ENCODE measurements around the gene CDH16. TPM values are rescaled to one million over a fixed set of nuclear protein-coding genes. Genes with fewer than 3 reads are reported as not detected.
"Not testable (repeated sequence)": the region's sequence is repeated elsewhere in the genome, so short reads cannot be mapped to it uniquely, and the experiment has no call there.

Gene CDH16
- total RNA-seq, 4 donors from 2014 or later = not detected

- DNase-seq (ENCODE audit: low spot score) (no peak), ATAC-seq (ENCODE audit: low FRiP score) (no peak)
- no peak for TF ChIP-seq CTCF (IDR thresholded peaks at IDR 0.05)
These were observed 46.8 kb downstream of the CDH16 start for GRCh38 chr16:66871840-66872239.

- ATAC-seq (ENCODE audit: low FRiP score) = not testable (repeated sequence)
These were observed 47.3 kb downstream of the CDH16 start for GRCh38 chr16:66871363-66871762.

GRCh38 chr16:66869424-66869823 is 49.3 kb downstream of the CDH16 start:
- no peak for TF ChIP-seq CTCF (IDR thresholded peaks at IDR 0.05)
- ATAC-seq (ENCODE audit: low FRiP score) (no peak), DNase-seq (ENCODE audit: low spot score) (no peak)

More at GRCh38 chr16:66871363-66871762, 47.3 kb downstream of the CDH16 start:
- not testable (repeated sequence) for DNase-seq (ENCODE audit: low spot score)

- no peak for TF ChIP-seq CTCF (IDR thresholded peaks at IDR 0.05)
These were observed 55.0 kb downstream of the CDH16 start for GRCh38 chr16:66863707-66864106.

GRCh38 chr16:66862023-66862520 is 56.6 kb downstream of the CDH16 start:
- ATAC-seq (ENCODE audit: low FRiP score) (no peak), DNase-seq (ENCODE audit: low spot score) (no peak)
- TF ChIP-seq CTCF (IDR thresholded peaks at IDR 0.05) = no peak

More at GRCh38 chr16:66863707-66864106, 55.0 kb downstream of the CDH16 start:
- no peak for DNase-seq (ENCODE audit: low spot score)
- no peak for ATAC-seq (ENCODE audit: low FRiP score)

- no peak for TF ChIP-seq CTCF (IDR thresholded peaks at IDR 0.05)
- ATAC-seq (ENCODE audit: low FRiP score) = no peak
- DNase-seq (ENCODE audit: low spot score) = no peak
These were observed 59.2 kb downstream of the CDH16 start for GRCh38 chr16:66859397-66860068.

GRCh38 chr16:66858740-66859396 is 59.8 kb downstream of the CDH16 start:
- DNase-seq (ENCODE audit: low spot score) = no peak
- no peak for ATAC-seq (ENCODE audit: low FRiP score)
- no peak for TF ChIP-seq CTCF (IDR thresholded peaks at IDR 0.05)

Other genes with a start within 250 kb of the CDH16 start
- gene CMTM4, start 222.1 kb downstream of the CDH16 start, total RNA-seq = 10 to 100 TPM; 12.6 to 29.9 (median 23.8) TPM
- gene DYNC1LI2, start 167.3 kb downstream of the CDH16 start, total RNA-seq = 100 to 1,000 TPM; 120 to 199 (median 169) TPM
- not detected for gene TERB1, start 117.3 kb downstream of the CDH16 start, total RNA-seq
- gene NAE1, start 87.9 kb downstream of the CDH16 start, total RNA-seq = 10 to 100 TPM; 29.7 to 36.4 (median 35.3) TPM
- not detected for gene CA7, start 74.5 kb downstream of the CDH16 start, total RNA-seq
- 10 to 100 TPM; 17.9 to 48.2 (median 20.5) TPM for gene PDP2, start 38.4 kb downstream of the CDH16 start, total RNA-seq
- gene RRAD, start 6.7 kb upstream of the CDH16 start, total RNA-seq = 10 to 100 TPM in 3 of 4 donors, 1 to 10 TPM in 1; 3.8 to 21.0 (median 11.9) TPM
- 10 to 100 TPM; 50.4 to 86.8 (median 70.4) TPM for gene CIAO2B, start 15.5 kb upstream of the CDH16 start, total RNA-seq
- 10 to 100 TPM; 25.1 to 34.3 (median 28.1) TPM for gene CES2, start 16.6 kb upstream of the CDH16 start, total RNA-seq
- gene CES3, start 42.4 kb upstream of the CDH16 start, total RNA-seq = 1 to 10 TPM in 1 of 4 donors, under 1 TPM in 3; 0.31 to 1.6 (median 0.84) TPM
- gene CES4A, start 69.7 kb upstream of the CDH16 start, total RNA-seq = 10 to 100 TPM in 3 of 4 donors, 1 to 10 TPM in 1; 4.4 to 48.1 (median 14.3) TPM
- 10 to 100 TPM; 30.3 to 77.6 (median 35.4) TPM for gene CBFB, start 110.3 kb upstream of the CDH16 start, total RNA-seq
- gene PHAF1, start 191.1 kb upstream of the CDH16 start, total RNA-seq = 10 to 100 TPM; 12.1 to 28.8 (median 16.4) TPM
- 10 to 100 TPM in 3 of 4 donors, 1 to 10 TPM in 1; 6.8 to 19.2 (median 14.9) TPM for gene B3GNT9, start 232.1 kb upstream of the CDH16 start, total RNA-seq
- 10 to 100 TPM; 25.3 to 32.5 (median 28.9) TPM for gene TRADD, start 241.0 kb upstream of the CDH16 start, total RNA-seq
- gene FBXL8, start 241.1 kb upstream of the CDH16 start, total RNA-seq = 10 to 100 TPM; 12.8 to 24.7 (median 15.9) TPM
- gene HSF4, start 245.9 kb upstream of the CDH16 start, total RNA-seq = 10 to 100 TPM; 21.2 to 77.2 (median 35.8) TPM